D341Med (cell line): ENCODE measurements around the gene ZFPM1.

Experiments
- DNase-seq: peaks from one replicate; pipeline ENCODE4 v3.0.0; 2012; ENCODE audit warnings: low spot score

Gene ZFPM1

GRCh38 chr16:88417684-88418476, 35.2 kb upstream of the ZFPM1 start:
- no peak for DNase-seq

- no peak for DNase-seq
Measured at GRCh38 chr16:88418869-88419268, 34.2 kb upstream of the ZFPM1 start.

GRCh38 chr16:88419790-88420189, 33.3 kb upstream of the ZFPM1 start:
- no peak for DNase-seq

GRCh38 chr16:88420496-88420895, 32.6 kb upstream of the ZFPM1 start:
- no peak for DNase-seq

GRCh38 chr16:88421301-88421700, 31.8 kb upstream of the ZFPM1 start:
- DNase-seq, result no peak

- no peak for DNase-seq
Measured at GRCh38 chr16:88421871-88422433, 31.1 kb upstream of the ZFPM1 start.

GRCh38 chr16:88422733-88423447, 30.2 kb upstream of the ZFPM1 start:
- DNase-seq, result no peak

- DNase-seq, result no peak
Measured at GRCh38 chr16:88423448-88423850, 29.6 kb upstream of the ZFPM1 start.

- DNase-seq, result no peak
Measured at GRCh38 chr16:88424587-88425235, 28.4 kb upstream of the ZFPM1 start.

GRCh38 chr16:88426018-88426417, 27.1 kb upstream of the ZFPM1 start:
- no peak for DNase-seq

GRCh38 chr16:88427376-88427775, 25.7 kb upstream of the ZFPM1 start:
- DNase-seq, result no peak

GRCh38 chr16:88428156-88428555, 24.9 kb upstream of the ZFPM1 start:
- no peak for DNase-seq

- DNase-seq, result no peak
Measured at GRCh38 chr16:88428616-88429386, 24.3 kb upstream of the ZFPM1 start.

GRCh38 chr16:88429387-88430184, 23.5 kb upstream of the ZFPM1 start:
- no peak for DNase-seq

- DNase-seq, result no peak
Measured at GRCh38 chr16:88430185-88430523, 22.9 kb upstream of the ZFPM1 start.

GRCh38 chr16:88430524-88431446, 22.3 kb upstream of the ZFPM1 start:
- DNase-seq, result peak; percentile 72

GRCh38 chr16:88431651-88432050, 21.4 kb upstream of the ZFPM1 start:
- no peak for DNase-seq

- DNase-seq, result no peak
Measured at GRCh38 chr16:88432174-88432573, 20.9 kb upstream of the ZFPM1 start.

GRCh38 chr16:88432753-88433152, 20.3 kb upstream of the ZFPM1 start:
- DNase-seq, result no peak
